Measurements from ENCODE around the gene VAV2.

Gene VAV2

GRCh38 chr9:133797406-133798105, 194.6 kb downstream of the VAV2 start:
- TF ChIP-seq CTCF (IDR thresholded peaks at IDR 0.05; ENCODE audit: borderline replicate concordance, control extremely low read depth, extremely low read depth, insufficient read depth, missing control alignments) = no peak
- no peak for DNase-seq (ENCODE audit: low spot score)
- in situ Hi-C loops (cut with MboI; ENCODE audit: low sequenced_read_pairs, unreplicated experiment) = no loop called here

- in situ Hi-C loops (cut with MboI; ENCODE audit: low sequenced_read_pairs, unreplicated experiment) = no loop called here
- DNase-seq (ENCODE audit: low spot score) = no peak
- no peak for TF ChIP-seq CTCF (IDR thresholded peaks at IDR 0.05; ENCODE audit: borderline replicate concordance, control extremely low read depth, extremely low read depth, insufficient read depth, missing control alignments)
Observed at GRCh38 chr9:133796562-133796961, 195.6 kb downstream of the VAV2 start.

- DNase-seq (ENCODE audit: low spot score) = no peak
- no peak for TF ChIP-seq CTCF (IDR thresholded peaks at IDR 0.05; ENCODE audit: borderline replicate concordance, control extremely low read depth, extremely low read depth, insufficient read depth, missing control alignments)
- in situ Hi-C loops (cut with MboI; ENCODE audit: low sequenced_read_pairs, unreplicated experiment) = no loop called here
Observed at GRCh38 chr9:133795049-133795448, 197.1 kb downstream of the VAV2 start.

GRCh38 chr9:133794016-133794760, 197.9 kb downstream of the VAV2 start:
- DNase-seq (ENCODE audit: low spot score) = no peak
- in situ Hi-C loops (cut with MboI; ENCODE audit: low sequenced_read_pairs, unreplicated experiment) = no loop called here

GRCh38 chr9:133793471-133793870, 198.7 kb downstream of the VAV2 start:
- no peak for TF ChIP-seq CTCF (IDR thresholded peaks at IDR 0.05; ENCODE audit: borderline replicate concordance, control extremely low read depth, extremely low read depth, insufficient read depth, missing control alignments)
- in situ Hi-C loops (cut with MboI; ENCODE audit: low sequenced_read_pairs, unreplicated experiment) = no loop called here
- DNase-seq (ENCODE audit: low spot score) = no peak

More at GRCh38 chr9:133794016-133794760, 197.9 kb downstream of the VAV2 start:
- no peak for TF ChIP-seq CTCF (IDR thresholded peaks at IDR 0.05; ENCODE audit: borderline replicate concordance, control extremely low read depth, extremely low read depth, insufficient read depth, missing control alignments)

GRCh38 chr9:133792721-133793470, 199.2 kb downstream of the VAV2 start:
- DNase-seq (ENCODE audit: low spot score) = peak; percentile 92
- TF ChIP-seq CTCF (IDR thresholded peaks at IDR 0.05; ENCODE audit: borderline replicate concordance, control extremely low read depth, extremely low read depth, insufficient read depth, missing control alignments) = peak; percentile 94
- in situ Hi-C loops (cut with MboI; ENCODE audit: low sequenced_read_pairs, unreplicated experiment) = no loop called here

Measured in GM13976 (cell line).